Retinal pigment epithelial cell (primary cell): Measurements from ENCODE around the gene SLC4A5.

Experiments used
- DNase-seq: peaks from one replicate; pipeline ENCODE4 v3.0.0-alpha.2; 2010; ENCODE audit warnings: low read depth
- H3K4me3 ChIP-seq: 2 replicates; pipeline ENCODE4 v1.5.1; 2011; ENCODE audit warnings: mild to moderate bottlenecking, low read length, control low read depth, moderate library complexity
- TF ChIP-seq, protein P1 (sequence below): conservative IDR thresholded peaks from 2 replicates; pipeline ENCODE4 v1.5.1; 2011; ENCODE audit warnings: low read depth, low read length, control low read depth, inconsistent platforms

The SLC4A5 gene

DNA sequence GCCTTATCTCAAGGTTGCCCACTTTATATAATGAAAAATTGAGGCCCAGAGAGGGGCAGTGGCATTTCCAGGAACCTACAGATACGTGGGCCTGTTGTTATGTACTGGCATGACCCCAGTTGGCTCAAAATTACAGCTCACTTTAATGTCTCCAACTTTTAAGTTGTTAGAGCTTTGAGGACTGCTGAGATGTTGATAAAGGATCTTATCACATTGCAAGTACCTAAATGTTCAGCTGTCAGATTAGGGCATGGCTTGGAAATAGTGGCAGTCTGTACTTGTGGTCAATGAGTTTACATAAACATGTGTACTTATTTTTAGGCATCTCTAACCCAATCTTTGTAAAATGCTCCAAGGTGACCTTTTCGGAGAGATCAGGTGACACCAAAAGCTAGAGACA is 14.6 kb downstream of the SLC4A5 start:
- TF ChIP-seq, protein P1, sequence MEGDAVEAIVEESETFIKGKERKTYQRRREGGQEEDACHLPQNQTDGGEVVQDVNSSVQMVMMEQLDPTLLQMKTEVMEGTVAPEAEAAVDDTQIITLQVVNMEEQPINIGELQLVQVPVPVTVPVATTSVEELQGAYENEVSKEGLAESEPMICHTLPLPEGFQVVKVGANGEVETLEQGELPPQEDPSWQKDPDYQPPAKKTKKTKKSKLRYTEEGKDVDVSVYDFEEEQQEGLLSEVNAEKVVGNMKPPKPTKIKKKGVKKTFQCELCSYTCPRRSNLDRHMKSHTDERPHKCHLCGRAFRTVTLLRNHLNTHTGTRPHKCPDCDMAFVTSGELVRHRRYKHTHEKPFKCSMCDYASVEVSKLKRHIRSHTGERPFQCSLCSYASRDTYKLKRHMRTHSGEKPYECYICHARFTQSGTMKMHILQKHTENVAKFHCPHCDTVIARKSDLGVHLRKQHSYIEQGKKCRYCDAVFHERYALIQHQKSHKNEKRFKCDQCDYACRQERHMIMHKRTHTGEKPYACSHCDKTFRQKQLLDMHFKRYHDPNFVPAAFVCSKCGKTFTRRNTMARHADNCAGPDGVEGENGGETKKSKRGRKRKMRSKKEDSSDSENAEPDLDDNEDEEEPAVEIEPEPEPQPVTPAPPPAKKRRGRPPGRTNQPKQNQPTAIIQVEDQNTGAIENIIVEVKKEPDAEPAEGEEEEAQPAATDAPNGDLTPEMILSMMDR: no peak
- no peak for DNase-seq

DNA sequence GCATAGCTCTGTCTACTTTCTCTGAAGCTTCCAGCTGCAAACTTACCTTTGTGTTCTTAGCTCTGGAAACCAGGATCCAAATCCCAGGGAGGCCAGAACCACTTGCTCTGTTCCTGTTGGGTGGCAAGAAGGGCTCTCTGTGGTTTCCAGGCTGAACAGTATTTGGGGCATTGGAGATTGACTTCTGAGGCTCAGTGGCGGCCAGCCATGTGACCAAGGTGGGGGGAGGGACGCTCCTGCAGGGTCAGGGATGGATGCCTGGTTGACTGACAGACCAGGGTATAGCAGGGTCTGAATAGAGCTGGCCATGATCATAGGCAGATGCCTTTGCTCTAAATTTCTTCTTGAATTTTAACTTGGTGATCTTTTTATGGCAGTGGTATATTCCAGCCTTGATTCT is 15.1 kb downstream of the SLC4A5 start:
- DNase-seq: no peak
- TF ChIP-seq, protein P1: no peak
- H3K4me3 ChIP-seq: no peak overlapping the region

More for the DNA sequence above, 14.6 kb downstream of the SLC4A5 start:
- no peak overlapping the region for H3K4me3 ChIP-seq

DNA sequence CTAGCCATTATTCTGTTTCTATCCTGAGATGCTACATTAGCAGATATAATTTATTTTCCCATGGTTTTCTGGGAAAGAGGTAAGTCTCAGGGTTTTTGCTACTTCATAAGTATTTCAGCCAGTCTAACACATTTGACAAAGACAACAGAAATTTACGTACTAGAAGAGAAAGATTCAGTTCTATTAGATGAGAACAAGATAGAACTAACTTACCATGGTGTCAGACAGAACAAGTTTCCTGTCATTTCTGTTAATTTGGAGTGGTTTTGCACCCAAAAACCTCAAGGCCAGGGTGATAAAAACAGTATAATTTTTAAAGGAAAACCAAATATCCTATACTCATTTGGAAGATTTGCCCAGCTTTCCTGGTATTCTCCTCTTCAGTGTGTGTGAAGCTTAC is 15.6 kb downstream of the SLC4A5 start:
- no peak for DNase-seq
- no peak overlapping the region for H3K4me3 ChIP-seq
- TF ChIP-seq, protein P1: no peak

DNA sequence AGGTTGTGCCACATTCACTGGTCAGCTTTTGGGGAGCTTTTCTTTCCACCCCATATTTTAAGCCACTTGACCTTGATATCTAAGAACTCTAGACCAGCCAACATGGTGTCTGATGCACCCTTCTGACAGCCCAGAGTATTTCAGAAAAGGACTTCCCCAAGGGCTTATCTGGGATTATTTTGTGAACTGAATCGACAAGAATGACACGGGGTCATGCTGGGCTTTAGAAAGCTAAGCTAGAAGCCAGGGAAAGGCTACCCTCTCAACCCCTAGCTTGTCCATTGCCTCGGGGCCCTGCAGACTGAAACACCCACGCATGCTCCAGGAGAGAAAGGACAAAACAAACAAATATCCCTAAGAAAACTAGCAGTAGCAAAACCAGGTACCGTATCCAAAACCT is 16.0 kb downstream of the SLC4A5 start:
- H3K4me3 ChIP-seq: no peak overlapping the region
- TF ChIP-seq, protein P1: no peak
- DNase-seq: no peak

DNA sequence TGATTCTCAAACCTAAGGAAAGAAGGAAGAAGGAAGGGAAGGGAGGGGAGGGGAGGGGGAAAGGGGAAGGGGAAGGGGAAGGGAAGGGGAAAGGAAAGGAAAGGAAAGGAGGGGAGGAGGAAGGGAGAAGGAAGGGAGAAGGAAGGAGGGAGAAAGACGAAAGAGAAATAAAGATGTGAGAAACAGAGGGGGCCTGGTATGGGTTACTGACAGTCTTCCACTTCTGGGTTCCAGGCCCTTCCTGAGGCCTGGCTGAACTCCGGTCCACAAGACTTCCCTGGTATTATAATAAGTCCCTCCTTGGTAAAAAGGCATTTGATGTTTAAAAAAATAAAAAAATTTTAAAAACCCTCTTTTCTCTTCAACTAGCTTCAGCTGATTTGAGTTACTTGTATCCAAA is 17.4 kb downstream of the SLC4A5 start:
- TF ChIP-seq, protein P1: no peak
- H3K4me3 ChIP-seq: no peak overlapping the region
- DNase-seq: no peak

DNA sequence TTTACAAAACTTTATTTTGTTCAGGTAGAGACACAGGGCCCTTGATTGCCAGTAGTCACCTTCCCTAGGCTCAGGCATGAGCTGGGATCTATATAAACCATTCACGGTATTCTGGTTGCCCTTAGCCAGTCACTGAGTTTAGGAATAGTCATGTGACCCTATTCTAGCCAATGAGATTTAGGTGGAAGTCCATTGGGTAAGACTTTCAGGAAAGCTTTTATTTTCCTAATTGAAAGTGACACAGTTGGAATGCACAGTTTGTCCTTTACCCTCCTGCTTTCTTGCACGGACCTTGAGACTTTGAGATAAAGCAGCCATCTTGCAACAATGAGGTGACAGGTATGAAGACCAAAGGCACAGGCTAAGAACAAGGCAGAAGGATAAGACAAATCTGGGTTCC is 21.5 kb downstream of the SLC4A5 start:
- no peak for DNase-seq
- TF ChIP-seq, protein P1: no peak
- H3K4me3 ChIP-seq: no peak overlapping the region

DNA sequence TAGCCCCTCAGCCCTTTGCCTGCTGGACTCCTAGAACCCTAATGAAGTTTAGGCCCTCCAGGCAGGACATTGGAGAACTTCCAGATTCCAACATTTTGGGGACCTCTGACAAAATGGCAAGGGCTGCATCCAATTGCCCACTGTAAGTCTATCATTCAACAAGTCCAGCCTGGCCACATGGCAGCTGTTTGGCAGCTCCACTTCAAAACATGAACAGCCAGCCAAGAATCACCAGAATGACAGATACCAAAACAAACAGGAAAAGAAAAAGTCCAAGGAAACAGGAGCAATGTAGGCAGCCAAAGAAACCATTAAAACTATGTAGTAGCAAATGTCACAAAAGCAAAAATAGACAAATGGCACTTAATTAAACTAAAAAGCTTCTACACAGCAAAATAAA is 25.5 kb downstream of the SLC4A5 start:
- DNase-seq: no peak
- TF ChIP-seq, protein P1: no peak
- H3K4me3 ChIP-seq: no peak overlapping the region
